Measurements from ENCODE around the gene MICU1. TPM values are rescaled to one million over a fixed set of nuclear protein-coding genes. Genes with fewer than 3 reads are reported as not detected.
A peak's percentile ranks its signal among the peaks of the same experiment; 100 is the strongest.

The MICU1 gene
- total and polyA plus RNA-seq, 2 of the 13 experiments (the other 11 are each of a cell fraction or from before 2014, with no cell fraction given): 32.5 to 56.1 TPM

DNA sequence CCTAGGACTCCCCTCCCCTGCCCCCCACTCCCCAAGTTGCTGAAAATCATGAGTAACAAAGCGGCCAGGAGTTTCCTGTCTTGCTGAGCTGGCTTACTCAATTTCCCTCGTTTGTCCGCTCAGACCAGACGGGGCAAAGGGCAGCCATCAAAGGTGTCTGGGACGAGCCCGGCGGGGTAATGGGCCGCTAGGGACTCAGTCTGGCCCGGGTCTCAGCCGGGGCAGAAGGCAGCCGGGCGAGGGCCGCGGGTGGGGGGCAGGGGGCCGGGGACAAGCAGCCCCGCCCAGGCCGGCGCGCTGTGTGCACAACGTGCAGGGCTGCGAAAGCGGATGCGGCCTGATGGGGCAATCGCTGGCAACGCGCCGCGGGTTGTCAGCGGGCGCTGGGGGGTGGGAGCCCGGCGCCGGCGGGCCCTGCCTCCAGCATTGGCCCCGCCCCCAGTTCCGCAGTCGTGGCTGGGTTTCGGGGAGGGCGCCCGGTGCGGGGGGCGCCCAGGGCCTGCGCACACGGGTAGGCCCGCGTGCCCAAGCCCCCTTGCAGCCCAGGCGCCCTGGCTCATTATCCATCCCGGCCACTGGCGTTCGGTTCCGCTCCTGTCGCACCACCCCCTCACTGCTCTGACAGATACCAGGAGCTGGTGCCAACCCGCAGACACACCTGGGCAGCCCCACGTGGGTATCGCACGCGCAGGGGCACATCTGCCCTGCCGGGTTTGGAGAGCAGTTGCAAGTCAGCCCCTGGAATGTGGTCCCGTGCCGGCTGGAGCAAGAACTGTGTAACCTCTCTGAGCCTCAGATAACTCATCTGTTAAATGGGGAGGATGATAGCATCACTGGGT is 306.2 kb downstream of the MICU1 start (continued):
- TF ChIP-seq ZNF646 (CRISPR knock-in tag; IDR thresholded peaks at IDR 0.05) (no peak), HMGA1 (CRISPR knock-in tag; conservative IDR thresholded peaks at IDR 0.05) (no peak), ZNF761 (CRISPR knock-in tag; conservative IDR thresholded peaks at IDR 0.05) (0 out of 2 replicates have a peak, but pooled peaks have one; percentile 76), STAT5B (CRISPR knock-in tag; IDR thresholded peaks at IDR 0.05) (no peak), HOXA3 (CRISPR knock-in tag; IDR thresholded peaks at IDR 0.05) (peak; percentile 89), ARID2 (CRISPR knock-in tag; IDR thresholded peaks at IDR 0.05; ENCODE audit: borderline replicate concordance) (0 out of 2 replicates have a peak, but pooled peaks have one; percentile 29), ZFP36 (IDR thresholded peaks at IDR 0.05; ENCODE audit: borderline replicate concordance, low read depth, low read length, partially characterized antibody) (no peak), ZNF224 (CRISPR knock-in tag; IDR thresholded peaks at IDR 0.05) (0 out of 2 replicates have a peak, but pooled peaks have one; percentile 19), ZNF768 (CRISPR knock-in tag; IDR thresholded peaks at IDR 0.05) (peak; percentile 55), ZNF205 (CRISPR knock-in tag; IDR thresholded peaks at IDR 0.05) (no peak), HES4 (CRISPR knock-in tag; IDR thresholded peaks at IDR 0.05; ENCODE audit: borderline replicate concordance) (no peak), KDM3A (CRISPR knock-in tag; IDR thresholded peaks at IDR 0.05; ENCODE audit: low read depth) (peak; percentile 90; the same call in 1 of the 2 replicates), FOXK1 (CRISPR knock-in tag; IDR thresholded peaks at IDR 0.05; ENCODE audit: borderline replicate concordance, low read depth) (peak; percentile 39; the same call in 1 of the 2 replicates)
- TF ChIP-seq, protein P1, sequence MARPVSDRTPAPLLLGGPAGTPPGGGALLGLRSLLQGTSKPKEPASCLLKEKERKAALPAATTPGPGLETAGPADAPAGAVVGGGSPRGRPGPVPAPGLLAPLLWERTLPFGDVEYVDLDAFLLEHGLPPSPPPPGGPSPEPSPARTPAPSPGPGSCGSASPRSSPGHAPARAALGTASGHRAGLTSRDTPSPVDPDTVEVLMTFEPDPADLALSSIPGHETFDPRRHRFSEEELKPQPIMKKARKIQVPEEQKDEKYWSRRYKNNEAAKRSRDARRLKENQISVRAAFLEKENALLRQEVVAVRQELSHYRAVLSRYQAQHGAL (CRISPR knock-in tag; IDR thresholded peaks at IDR 0.05; ENCODE audit: not compliant biosample characterization): no peak
- TF ChIP-seq, protein P2, sequence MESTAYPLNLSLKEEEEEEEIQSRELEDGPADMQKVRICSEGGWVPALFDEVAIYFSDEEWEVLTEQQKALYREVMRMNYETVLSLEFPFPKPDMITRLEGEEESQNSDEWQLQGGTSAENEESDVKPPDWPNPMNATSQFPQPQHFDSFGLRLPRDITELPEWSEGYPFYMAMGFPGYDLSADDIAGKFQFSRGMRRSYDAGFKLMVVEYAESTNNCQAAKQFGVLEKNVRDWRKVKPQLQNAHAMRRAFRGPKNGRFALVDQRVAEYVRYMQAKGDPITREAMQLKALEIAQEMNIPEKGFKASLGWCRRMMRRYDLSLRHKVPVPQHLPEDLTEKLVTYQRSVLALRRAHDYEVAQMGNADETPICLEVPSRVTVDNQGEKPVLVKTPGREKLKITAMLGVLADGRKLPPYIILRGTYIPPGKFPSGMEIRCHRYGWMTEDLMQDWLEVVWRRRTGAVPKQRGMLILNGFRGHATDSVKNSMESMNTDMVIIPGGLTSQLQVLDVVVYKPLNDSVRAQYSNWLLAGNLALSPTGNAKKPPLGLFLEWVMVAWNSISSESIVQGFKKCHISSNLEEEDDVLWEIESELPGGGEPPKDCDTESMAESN (CRISPR knock-in tag; conservative IDR thresholded peaks at IDR 0.05): peak; percentile 85
- TF ChIP-seq, protein P3, sequence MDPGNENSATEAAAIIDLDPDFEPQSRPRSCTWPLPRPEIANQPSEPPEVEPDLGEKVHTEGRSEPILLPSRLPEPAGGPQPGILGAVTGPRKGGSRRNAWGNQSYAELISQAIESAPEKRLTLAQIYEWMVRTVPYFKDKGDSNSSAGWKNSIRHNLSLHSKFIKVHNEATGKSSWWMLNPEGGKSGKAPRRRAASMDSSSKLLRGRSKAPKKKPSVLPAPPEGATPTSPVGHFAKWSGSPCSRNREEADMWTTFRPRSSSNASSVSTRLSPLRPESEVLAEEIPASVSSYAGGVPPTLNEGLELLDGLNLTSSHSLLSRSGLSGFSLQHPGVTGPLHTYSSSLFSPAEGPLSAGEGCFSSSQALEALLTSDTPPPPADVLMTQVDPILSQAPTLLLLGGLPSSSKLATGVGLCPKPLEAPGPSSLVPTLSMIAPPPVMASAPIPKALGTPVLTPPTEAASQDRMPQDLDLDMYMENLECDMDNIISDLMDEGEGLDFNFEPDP (CRISPR knock-in tag; conservative IDR thresholded peaks at IDR 0.05): no peak
- TF ChIP-seq, protein P4, sequence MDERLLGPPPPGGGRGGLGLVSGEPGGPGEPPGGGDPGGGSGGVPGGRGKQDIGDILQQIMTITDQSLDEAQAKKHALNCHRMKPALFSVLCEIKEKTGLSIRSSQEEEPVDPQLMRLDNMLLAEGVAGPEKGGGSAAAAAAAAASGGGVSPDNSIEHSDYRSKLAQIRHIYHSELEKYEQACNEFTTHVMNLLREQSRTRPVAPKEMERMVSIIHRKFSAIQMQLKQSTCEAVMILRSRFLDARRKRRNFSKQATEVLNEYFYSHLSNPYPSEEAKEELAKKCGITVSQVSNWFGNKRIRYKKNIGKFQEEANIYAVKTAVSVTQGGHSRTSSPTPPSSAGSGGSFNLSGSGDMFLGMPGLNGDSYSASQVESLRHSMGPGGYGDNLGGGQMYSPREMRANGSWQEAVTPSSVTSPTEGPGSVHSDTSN (CRISPR knock-in tag; IDR thresholded peaks at IDR 0.05): no peak

All from HepG2 (cell line).